CD4-positive, alpha-beta T cell treated with Interleukin-1 beta for 1 hour (primary cell): ENCODE results near the gene NOS3.

Experiments used
- DNase-seq, 2 donors: peaks; one replicate each; pipeline ENCODE4 v3.0.0-alpha.2; 2020 to 2022

NOS3 gene

DNA sequence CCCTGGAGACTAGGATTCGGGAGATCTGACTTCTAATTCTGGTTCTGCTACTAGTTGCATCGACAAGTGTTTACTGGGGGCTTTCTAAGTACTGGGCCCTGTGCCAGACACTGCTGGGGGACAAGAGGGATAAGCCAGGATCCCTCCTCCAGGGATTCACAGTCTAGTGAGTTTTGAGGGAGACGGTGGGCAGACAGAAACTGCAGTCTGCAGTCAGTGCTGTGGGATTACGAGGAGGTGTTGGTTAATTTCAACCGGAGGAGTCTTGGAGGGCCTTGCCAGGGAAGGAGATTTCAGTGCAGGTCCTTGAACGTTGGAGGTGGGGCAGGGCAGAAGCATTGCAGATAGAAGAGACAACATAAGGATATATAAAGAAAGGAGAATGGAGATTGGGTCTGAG, 9.2 kb upstream of the NOS3 start:
- no peak for DNase-seq

DNA sequence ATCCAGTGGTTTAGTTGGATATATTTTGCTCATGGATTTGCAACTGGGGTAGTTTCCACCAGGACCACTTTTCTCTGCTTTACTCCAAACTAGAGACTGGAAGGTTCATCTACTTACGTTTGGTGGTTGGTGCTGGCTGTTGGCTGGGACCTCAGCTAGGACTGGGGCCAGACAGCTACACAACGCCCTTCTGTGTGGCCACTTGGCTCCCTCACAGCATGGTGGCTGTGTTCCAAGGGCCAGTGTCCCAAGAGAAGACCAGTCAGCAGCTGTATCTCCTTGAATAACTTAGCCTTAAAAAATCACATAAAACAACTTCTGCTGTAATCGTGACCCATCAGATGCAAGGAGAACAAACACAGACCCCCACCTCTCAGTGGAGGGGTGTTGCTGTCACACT, 8.5 kb upstream of the NOS3 start:
- DNase-seq, result no peak

DNA sequence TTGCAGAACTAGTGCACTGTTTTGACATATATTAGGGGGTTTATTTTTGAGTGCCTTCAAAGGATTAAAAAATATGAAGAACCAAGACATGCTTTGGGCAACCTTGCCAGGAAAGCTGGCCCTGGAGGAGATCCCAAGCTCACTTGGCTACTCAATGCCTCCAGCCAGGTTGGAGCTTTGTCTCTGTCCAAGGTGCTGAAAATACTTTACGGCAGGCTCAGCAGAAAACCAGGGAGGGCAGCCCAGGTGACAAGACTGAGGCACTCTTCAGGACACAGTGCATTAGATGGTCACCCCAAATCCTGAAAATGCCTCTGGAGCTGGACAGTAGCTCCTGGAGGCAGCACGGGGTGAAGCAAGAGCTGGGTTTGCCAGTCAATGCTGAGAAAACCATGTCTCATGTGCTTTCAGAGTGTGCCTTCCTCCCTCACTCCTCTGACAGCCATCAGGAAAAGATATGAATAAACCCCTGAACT, 6.9 kb upstream of the NOS3 start:
- peak in 1 of 2 donors; percentile 51 for DNase-seq

DNA sequence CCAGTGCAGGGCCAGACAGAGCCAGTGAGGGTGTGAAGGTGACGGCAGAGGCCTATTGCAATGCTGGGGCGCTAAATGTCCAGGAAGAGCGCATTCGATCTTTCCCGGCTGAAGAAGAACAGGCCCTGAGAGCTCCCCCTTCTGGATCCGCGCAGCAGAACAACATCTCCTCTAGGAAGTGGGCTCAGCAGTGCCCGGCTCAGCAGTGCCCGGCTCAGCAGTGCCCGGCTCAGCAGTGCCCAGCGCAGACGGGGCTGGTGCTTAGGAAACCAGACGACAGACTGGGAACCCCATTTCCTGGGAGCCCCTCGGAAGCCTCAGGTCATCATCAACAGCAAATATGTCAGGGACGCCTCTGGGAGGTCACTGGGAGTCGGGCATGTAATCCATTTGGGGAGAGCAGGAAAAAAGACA, 4.7 kb upstream of the NOS3 start:
- DNase-seq, result peak; percentile 47 to 59

DNA sequence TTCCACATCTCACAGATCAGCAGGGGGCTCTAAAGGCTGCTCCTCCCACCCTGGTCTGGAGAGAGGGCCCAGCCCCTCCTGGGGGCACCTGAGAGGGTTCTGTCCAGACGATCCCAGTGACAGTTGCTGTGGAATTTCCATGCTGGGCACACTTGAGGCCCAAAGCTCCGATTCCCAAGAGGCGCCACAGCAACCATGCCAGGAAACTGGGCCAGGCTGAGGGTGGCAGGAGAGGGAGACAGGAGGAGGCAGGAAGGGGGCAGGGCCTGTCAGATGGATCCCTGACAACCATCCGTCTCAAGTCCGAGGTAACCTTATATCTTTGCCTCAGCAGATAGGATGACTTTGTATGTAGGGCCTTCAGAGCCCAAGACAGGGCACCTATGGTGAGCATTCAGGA, 4.3 kb upstream of the NOS3 start:
- DNase-seq, result no peak

DNA sequence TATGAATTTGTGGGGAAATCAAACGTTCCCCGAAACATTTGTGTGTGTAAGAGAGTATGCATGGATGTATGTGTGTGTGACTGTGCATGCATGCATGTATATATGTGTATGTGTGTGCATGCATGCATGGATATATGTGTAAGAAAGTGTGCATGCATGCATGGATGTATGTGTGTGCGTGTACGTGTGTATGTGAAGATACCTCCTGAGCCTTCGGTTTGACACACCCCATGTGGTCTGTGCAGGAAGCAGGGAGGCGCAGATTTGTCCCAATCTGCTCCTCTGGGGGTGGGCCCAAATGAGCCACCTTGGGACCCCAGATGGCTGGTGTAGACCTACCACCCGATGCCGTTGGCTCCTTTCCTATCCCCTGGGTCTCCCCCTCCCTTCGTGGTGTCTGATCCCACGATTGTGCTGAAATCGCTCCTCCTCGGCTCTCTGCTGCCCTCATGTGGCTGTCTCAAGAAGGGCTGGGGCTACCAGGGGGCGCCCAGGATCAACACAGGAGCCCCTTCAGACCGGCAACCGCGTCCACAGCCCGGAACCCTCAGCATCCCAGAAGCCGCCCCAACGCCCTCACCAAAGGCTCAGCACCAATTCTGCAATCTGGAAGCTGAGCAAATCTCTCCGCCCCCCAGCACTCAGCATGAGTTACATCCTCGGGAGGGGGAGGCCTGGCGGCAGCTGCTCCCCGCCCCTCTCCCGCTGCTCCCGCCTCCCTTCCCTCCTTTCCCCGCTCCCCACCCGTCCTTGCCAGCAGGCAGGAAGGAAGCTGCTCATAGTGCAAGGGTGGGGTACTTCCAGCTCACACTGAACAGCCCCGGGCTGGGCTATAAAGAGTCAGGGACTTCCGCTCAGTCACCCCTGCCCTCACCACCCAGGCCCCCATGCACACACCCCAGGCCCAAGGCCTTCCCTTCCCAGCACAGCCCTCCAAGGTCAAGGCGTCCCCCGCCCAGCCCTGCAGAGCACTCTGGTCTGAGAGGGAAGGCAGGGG, 2.3 kb upstream of the NOS3 start:
- DNase-seq, result peak; percentile 65 to 75

DNA sequence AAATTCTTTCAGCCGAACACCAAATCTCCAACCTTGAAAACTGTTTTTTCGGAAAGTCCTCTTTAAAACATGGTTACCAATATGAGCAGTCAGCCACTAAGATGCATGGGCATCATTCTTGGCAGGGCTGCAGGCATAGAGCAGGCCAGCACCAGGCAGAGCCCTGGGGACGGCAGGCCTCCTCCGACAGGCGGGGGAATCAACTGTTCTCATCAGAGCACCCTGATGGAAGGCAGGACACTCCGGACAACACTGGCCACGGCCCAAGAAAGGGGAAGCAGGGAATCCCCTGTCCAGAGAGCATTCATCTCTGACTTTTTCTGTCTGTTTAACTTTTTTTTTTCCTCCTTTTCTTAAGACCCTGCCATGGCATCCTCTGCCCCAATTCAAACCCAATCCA, 1.4 kb upstream of the NOS3 start:
- DNase-seq, result no peak

DNA sequence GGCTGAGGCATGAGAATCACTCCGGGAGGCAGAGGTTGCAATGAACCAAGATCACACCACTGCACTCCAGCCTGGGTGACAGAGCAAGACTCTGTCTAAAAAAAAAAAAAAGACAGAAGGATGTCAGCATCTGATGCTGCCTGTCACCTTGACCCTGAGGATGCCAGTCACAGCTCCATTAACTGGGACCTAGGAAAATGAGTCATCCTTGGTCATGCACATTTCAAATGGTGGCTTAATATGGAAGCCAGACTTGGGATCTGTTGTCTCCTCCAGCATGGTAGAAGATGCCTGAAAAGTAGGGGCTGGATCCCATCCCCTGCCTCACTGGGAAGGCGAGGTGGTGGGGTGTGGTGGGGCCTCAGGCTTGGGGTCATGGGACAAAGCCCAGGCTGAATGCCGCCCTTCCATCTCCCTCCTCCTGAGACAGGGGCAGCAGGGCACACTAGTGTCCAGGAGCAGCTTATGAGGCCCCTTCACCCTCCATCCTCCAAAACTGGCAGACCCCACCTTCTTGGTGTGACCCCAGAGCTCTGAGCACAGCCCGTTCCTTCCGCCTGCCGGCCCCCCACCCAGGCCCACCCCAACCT, 1.3 kb downstream of the NOS3 start:
- DNase-seq, result no peak

DNA sequence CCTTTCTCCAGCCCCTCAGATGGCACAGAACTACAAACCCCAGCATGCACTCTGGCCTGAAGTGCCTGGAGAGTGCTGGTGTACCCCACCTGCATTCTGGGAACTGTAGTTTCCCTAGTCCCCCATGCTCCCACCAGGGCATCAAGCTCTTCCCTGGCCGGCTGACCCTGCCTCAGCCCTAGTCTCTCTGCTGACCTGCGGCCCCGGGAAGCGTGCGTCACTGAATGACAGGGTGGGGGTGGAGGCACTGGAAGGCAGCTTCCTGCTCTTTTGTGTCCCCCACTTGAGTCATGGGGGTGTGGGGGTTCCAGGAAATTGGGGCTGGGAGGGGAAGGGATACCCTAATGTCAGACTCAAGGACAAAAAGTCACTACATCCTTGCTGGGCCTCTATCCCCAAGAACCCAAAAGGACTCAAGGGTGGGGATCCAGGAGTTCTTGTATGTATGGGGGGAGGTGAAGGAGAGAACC, 2.1 kb downstream of the NOS3 start:
- peak in 1 of 2 donors; percentile 23 for DNase-seq

DNA sequence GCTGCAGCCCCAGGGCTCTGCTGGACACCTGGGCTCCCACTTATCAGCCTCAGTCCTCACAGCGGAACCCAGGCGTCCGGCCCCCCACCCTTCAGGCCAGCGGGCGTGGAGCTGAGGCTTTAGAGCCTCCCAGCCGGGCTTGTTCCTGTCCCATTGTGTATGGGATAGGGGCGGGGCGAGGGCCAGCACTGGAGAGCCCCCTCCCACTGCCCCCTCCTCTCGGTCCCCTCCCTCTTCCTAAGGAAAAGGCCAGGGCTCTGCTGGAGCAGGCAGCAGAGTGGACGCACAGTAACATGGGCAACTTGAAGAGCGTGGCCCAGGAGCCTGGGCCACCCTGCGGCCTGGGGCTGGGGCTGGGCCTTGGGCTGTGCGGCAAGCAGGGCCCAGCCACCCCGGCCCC, 2.7 kb downstream of the NOS3 start:
- DNase-seq, result no peak

DNA sequence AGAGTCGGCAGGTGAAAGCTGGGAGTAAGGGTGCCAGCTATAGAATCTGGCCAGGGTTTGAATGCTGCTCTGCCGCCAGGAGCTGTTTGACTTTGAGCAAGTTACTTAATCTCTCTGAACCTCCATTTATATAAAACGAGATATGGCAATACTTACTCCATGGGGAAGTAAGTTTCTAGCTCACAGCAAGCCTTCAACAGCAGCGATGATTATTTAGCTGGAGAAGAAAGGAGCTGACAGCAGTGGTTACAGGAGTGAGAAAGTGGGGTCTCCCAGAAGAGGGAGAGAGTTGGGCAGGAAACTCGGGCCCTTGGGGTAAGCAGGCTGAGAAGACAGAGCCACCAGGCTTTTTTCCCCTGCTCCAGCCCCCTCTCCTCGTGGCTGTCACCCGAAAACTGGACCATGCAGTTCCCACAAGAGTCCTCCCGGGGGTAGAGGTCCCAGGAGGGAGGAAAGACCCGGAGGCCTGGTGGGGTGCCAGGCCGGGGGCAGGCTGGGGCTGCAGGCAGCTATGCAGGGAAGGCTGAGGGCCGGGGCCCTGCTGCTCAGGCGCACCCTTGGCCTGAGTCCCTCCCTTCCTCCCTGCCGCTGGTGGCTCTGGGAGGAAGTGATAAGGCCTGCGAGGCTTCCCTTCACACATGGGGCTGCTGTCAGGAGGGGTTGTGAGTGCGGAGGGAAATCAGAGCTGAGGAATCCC, 3.5 kb downstream of the NOS3 start:
- no peak for DNase-seq

DNA sequence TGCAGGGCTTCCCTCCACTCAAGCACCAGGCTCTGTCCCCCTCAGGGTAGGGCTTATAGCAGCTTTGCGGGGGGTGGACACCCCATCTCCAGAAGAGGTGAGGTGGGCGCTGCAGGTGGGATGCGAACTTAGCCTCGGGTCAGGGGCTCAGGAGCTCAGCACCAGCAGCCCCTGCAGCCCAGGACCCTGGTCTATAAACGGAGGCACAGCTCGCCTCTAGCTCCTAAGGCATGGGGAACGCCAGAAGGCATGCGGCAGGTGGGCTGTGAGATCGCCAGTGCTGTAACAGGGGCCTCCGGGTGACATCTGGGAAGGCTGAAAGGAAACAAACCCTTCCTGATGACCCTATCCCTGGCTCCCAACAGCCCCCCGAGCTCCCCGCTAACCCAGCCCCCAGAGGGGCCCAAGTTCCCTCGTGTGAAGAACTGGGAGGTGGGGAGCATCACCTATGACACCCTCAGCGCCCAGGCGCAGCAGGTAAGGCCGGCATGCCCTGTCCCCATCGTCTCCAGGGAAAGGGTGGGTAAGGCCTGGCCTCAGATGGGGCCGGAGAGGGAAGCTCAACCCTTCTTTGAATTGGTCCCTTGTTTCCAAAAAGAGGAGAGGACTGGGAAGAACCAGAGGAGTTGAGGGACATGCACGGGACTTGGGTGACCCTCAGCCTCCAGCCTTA, 4.2 kb downstream of the NOS3 start:
- no peak for DNase-seq

DNA sequence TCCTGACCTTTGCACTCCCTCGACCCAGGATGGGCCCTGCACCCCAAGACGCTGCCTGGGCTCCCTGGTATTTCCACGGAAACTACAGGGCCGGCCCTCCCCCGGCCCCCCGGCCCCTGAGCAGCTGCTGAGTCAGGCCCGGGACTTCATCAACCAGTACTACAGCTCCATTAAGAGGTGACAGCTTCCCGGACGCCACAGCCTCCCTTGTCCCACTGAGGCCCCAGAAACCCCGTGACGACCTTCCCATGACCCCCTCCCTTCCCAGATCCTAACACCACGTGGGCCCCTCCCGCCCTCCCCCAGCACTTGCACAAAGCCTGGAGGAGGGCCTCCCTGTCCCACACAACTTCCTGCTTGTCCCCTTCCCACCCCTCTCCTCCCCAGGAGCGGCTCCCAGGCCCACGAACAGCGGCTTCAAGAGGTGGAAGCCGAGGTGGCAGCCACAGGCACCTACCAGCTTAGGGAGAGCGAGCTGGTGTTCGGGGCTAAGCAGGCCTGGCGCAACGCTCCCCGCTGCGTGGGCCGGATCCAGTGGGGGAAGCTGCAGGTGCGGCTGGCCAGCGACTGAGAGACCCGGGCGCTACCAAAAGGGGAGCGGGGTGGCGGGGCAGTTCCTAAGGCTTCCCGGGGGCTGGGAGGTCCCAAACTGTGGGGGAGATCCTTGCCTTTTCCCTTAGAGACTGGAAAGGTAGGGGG, 5.7 kb downstream of the NOS3 start:
- DNase-seq, result no peak

DNA sequence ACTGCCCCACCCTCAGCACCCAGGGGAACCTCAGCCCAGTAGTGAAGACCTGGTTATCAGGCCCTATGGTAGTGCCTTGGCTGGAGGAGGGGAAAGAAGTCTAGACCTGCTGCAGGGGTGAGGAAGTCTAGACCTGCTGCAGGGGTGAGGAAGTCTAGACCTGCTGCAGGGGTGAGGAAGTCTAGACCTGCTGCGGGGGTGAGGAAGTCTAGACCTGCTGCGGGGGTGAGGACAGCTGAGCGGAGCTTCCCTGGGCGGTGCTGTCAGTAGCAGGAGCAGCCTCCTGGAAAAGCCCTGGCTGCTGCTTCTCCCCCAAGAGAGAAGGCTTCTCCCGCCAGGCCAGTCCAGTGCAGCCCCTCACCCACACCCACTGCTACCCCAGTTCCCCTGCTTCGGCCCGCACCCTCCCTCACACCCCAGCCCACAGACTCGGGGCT, 6.3 kb downstream of the NOS3 start:
- no peak for DNase-seq

DNA sequence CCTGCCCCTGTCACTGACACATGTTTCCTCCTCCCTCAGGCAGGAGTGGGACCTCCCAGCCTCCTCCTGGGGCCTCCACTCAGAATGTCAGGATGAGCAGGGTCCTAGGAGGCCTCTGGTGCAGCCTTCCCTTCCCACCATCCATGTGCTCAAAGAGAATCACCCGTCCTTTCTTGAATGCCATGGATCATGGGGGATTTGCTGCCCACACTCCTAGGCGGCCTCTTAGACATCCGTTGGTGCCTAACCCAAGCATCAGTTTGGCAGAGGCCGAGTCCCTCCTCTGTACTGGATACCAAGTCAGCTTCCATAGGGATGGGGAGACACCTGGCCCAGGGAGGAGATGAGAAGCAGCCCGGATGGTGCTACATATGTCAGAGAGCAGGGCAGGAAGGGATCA, 7.0 kb downstream of the NOS3 start:
- no peak for DNase-seq

DNA sequence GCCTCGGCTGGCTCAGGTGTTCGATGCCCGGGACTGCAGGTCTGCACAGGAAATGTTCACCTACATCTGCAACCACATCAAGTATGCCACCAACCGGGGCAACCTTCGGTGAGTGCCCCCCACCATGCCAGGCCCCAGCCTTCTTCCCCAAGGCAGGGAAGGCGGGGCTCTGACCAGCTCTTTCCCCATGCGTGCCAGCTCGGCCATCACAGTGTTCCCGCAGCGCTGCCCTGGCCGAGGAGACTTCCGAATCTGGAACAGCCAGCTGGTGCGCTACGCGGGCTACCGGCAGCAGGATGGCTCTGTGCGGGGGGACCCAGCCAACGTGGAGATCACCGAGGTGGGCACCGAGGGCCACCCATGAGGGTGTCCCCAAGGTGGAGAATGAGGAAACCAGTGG, 7.5 kb downstream of the NOS3 start:
- DNase-seq, result no peak

DNA sequence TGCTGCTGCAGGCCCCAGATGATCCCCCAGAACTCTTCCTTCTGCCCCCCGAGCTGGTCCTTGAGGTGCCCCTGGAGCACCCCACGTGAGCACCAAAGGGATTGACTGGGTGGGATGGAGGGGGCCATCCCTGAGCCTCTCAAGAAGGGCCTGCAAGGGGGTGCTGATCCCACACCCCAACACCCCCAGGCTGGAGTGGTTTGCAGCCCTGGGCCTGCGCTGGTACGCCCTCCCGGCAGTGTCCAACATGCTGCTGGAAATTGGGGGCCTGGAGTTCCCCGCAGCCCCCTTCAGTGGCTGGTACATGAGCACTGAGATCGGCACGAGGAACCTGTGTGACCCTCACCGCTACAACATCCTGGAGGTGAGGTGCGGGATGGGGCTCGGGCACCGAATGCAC, 8.2 kb downstream of the NOS3 start:
- DNase-seq, result no peak

DNA sequence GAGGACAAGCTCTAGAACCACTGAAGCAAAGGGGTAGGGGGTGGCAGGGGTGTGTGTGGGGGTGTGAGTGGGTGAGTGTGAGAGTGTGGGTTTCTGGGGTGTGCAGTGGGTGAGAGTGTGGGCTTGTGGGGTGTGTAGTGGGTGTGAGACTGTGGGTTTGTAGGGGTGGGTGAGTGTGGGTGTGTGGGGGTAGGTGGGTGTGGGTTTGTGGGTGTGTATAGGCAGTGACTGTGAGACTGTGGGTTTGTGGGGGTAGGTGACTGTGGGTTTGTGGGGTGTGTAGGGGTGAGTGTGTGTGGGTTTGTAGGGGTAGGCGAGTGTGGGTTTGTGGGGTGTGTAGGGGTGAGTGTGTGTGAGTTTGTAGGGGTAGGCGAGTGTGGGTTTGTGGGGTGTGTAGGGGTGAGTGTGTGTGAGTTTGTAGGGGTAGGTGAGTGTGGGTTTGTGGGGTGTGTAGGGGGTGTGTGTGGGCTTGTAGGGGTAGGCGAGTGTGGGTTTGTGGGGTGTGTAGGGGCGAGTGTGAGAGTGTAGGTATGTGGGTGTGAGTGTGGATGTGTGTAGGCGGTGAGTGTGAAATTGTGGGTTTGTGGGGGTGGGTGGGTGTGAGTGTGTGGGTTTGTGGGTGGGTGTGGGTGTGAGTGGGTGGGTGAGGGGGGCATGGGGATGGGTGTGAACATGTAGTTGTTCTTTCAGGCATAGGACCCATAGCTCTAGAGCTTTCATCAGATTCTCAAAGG, 8.8 kb downstream of the NOS3 start:
- DNase-seq, result peak; percentile 48 to 54

DNA sequence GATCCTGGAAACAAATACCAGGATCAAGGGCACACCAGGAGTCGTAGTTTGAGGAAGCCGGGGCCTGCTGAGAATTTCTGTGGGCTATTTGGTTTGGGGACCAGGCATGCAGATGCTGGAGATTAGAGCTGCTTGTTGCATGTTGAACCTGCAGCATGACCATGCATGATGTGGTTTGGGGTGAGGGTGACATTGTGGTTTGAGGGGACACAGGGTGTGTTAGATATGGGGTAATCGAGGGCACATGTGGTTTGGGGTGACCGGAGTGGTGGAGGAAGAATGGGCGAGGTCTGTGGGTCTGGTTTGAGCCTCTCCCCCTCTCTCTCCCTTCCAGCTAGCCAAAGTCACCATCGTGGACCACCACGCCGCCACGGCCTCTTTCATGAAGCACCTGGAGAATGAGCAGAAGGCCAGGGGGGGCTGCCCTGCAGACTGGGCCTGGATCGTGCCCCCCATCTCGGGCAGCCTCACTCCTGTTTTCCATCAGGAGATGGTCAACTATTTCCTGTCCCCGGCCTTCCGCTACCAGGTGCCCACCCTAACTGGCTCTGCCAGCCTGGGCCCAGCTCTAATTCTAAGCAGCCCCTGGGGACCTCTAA, 10.2 kb downstream of the NOS3 start:
- DNase-seq, result no peak

DNA sequence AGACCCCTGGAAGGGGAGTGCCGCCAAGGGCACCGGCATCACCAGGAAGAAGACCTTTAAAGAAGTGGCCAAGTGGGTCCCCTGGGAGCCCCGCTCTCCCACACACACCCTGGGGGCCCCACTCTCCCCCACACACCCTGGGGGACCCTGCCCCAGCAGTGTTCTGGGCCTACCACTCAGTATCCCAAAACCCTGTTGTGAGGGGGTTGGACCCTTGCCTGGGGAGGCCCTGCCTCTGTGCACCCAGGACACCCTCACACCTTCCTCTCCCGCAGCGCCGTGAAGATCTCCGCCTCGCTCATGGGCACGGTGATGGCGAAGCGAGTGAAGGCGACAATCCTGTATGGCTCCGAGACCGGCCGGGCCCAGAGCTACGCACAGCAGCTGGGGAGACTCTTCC, 10.7 kb downstream of the NOS3 start:
- no peak for DNase-seq

DNA sequence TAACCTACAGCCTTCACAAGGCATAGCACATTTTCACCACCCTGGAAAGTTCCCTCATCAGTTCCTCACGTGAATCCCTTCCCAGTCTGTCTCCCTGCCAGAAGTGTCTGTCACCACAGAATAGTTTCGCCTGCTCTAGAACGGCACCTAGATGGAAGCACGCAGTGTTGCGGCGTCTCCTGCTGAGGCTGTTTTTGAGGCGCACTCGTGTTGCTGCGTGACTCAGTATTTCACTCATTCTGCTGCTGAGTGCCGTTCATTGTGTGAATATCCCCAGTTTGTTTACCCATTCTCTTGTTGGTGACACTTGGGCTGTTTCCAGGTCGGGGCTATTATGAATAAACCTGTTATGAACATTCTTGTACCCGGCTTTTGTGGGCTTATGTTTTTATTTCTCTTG, 12.8 kb downstream of the NOS3 start:
- DNase-seq, result no peak
